Measurements from ENCODE around the gene TACR2. TPM values are rescaled to one million over a fixed set of nuclear protein-coding genes. Genes with fewer than 3 reads are reported as not detected.

Gene TACR2
- total RNA-seq, 1 donor from 2014 or later: 0.13 TPM

GRCh38 chr10:69425041-69425440 is 8.3 kb upstream of the TACR2 start:
- DNase-seq (ENCODE audit: low spot score): no peak
- intact Hi-C loops (cut with DNase I): loop anchor here (5.0 kb wide), 1 partner anchor 212 kb away; no protein-coding TSS in a partner anchor

- intact Hi-C loops (cut with DNase I): no loop called here
- no peak for DNase-seq (ENCODE audit: low spot score)
Measured at GRCh38 chr10:69422676-69423075, 6.0 kb upstream of the TACR2 start.

- intact Hi-C loops (cut with DNase I): no loop called here
- peak; percentile 90 for DNase-seq (ENCODE audit: low spot score)
Measured at GRCh38 chr10:69421611-69422308, 5.0 kb upstream of the TACR2 start.

DNA sequence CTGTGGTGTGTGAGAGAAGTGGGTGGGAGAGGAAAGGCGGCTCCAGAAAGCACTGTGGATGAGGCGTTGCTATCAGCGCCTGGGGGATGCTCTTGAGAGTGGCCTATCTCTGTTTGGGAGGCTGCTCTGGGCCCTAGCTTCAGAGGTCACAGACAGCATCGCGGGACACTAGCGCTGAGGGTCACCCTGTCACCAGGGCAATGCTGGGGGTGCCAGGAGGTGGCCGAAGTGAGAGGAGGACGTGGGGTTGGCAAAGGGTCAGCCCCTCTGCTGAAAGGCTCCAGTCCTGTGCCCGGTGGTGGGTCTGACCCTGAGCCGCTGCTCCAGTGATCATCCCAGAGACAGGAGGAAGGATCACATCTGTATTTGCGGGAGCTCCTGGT is 3.0 kb upstream of the TACR2 start:
- no peak for DNase-seq (ENCODE audit: low spot score)
- intact Hi-C loops (cut with DNase I): no loop called here

- intact Hi-C loops (cut with DNase I): no loop called here
Measured at GRCh38 chr10:69419096-69419743, 2.5 kb upstream of the TACR2 start.

GRCh38 chr10:69418052-69418752 is 1.5 kb upstream of the TACR2 start:
- no peak for DNase-seq (ENCODE audit: low spot score)
- intact Hi-C loops (cut with DNase I): no loop called here

More at GRCh38 chr10:69419096-69419743, 2.5 kb upstream of the TACR2 start:
- no peak for DNase-seq (ENCODE audit: low spot score)

GRCh38 chr10:69417542-69417941 is 824 bp upstream of the TACR2 start:
- intact Hi-C loops (cut with DNase I): no loop called here
- DNase-seq (ENCODE audit: low spot score): no peak

DNA sequence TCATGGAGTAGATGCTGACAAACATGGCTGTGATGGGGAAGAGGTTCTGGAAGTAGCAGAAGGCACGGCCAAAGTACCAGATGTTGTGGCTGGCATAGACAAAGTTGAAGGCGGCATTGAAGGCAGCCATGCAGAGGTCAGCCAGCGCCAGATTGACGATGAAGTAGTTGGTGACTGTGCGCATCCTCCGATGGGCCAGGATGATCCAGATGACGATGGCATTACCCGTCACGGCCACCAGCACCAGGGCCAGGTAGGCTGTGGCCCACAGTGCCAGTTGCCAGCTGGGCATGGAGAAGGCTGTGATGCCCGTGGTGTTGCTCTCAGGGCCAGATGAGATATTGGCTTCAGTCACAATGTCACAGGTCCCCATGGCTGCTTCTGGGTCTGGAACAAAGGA is 767 bp downstream of the TACR2 start:
- intact Hi-C loops (cut with DNase I): no loop called here
- no peak for DNase-seq (ENCODE audit: low spot score)

DNA sequence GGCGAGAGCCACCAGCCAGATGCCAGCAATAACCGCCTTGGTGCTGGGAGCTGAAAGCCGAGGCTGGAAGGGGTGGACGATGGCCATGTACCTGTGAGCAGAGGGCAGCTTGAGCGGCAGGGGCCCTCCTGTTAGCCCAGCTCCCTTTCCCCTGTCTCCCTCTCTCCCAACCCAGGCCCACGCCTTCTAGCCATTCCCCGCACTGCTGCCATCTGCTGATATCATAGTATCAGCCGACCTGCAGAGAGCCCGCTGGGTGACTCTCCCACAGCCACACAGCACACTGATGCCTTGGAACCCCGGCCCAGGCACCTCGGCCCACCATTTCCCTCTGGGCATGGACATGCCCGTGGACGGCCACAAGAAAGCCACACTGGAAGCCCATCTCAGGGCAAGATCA is 1.7 kb downstream of the TACR2 start:
- intact Hi-C loops (cut with DNase I): no loop called here
- no peak for DNase-seq (ENCODE audit: low spot score)

DNA sequence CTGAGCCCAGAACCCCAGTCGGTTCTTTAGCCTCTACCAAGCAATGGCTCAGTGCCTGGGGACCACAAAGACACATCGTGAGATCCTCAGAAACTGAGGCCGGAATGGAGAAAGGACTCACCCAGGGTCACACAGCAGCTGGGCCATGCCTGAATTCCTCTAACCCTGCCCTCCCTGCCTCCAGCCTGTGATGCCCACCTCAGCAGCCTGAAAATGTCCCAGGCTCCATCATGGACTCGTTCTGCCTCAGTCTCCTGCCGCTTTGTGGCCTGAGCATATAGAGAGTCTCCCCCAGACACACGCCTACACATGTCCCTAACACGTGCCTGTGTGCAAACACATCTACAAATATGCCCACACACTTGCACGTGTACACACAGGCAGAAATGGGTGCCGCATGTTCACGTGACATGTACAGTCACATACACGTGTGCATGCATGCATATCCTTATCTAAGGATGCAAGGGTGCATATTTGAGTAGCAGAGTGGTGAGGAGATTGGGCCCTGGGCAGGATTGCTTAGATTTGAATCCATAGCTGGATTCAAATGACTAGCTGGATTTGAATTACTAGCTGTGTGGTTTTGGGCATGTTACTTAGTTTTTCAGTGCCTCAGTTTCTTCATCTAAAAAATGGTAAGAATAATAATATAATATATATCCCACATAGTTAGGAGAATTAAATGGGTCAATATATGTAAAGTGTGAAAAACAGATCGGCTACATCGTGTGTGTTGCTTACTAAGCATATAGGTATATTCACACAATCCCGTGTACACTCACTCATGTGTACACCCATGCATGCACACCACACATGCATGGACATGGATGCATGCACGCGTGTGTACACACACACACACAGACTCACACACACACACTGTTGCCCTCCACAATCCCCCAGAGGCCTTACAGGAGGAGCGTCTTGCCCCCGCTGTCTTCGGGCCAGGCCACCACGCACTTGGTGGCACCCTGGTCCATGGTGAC is 2.4 kb downstream of the TACR2 start:
- DNase-seq (ENCODE audit: low spot score): no peak
- intact Hi-C loops (cut with DNase I): loop anchor here (5.0 kb wide), 1 partner anchor 93 kb away; no protein-coding TSS in a partner anchor

DNA sequence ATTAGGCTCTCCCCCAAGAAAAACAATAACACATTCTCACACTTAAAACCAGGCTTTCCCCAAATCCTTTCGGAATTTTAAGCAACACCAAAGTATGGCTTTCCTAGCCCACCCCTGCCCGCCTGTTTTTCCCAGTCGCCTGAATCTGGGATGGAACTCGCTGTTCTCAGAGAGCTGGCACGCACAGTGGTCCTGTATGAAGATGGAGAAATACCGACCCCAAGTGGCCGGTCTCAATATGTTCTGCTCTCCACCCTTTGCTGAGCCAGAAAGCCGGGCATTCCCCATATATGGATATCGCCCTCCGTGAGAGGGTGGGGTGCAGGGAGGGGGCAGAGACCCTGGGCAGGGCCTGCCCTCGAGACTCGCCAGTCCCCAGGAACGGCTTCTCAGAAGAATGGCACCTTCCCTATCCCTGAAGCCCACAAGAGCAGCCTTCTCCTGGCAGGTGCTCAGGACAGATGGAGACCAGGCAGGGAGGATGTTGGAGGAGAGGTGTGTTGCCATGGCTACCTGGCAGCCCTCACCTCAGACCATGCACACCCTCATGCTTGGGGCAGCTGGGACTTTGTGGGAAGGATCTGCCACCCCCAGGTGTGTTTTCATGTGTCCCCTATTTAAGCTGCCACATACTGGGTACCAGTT is 3.4 kb downstream of the TACR2 start:
- intact Hi-C loops (cut with DNase I): loop anchor here (5.0 kb wide), 1 partner anchor 94 kb away; no protein-coding TSS in a partner anchor
- no peak for DNase-seq (ENCODE audit: low spot score)

- intact Hi-C loops (cut with DNase I): loop anchor here (5.0 kb wide), 1 partner anchor 95 kb away; no protein-coding TSS in a partner anchor
Measured at GRCh38 chr10:69412232-69412790, 4.4 kb downstream of the TACR2 start.

DNA sequence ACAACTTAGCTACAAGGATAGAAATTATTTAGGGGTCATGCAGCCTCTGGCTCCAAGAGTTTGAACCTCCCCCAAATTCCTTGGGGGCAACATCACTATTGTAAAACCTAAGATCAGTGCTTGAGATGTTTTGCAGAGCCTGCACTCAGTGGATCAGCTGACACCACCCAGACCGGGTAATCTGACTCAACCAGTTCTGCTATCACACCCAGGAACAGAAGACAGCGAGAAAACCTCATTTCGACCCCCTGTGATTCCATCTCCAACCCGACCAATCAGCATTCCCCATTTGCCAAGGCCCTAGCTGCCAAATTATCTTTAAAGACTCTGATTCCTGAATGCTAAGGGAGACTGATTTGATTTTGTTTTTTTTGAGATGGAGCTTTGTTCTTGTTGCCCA is 5.2 kb downstream of the TACR2 start:
- intact Hi-C loops (cut with DNase I): loop anchor here (5.0 kb wide), 1 partner anchor 96 kb away; no protein-coding TSS in a partner anchor
- DNase-seq (ENCODE audit: low spot score): no peak

More at GRCh38 chr10:69412232-69412790, 4.4 kb downstream of the TACR2 start:
- DNase-seq (ENCODE audit: low spot score): no peak

DNA sequence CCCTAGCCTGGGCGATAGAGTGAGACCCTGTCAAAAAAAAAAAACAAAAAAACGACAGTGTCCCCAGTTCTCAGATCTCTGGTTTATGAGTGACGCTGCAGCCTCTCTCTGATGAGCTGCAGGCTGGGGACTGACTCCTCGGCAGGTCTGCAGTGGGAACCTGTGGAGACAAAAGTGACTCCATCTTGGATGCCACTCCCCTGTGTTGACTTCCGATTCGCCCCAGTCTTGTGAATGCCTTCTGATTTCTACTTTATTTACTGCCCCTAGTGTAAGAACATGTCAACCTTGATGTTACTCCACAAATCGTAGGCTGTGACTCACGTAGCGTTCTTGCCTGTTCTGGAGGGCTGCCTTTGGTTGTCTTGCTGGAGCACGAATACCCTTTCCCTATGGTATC is 6.2 kb downstream of the TACR2 start:
- intact Hi-C loops (cut with DNase I): loop anchor here (5.0 kb wide), 1 partner anchor 97 kb away; no protein-coding TSS in a partner anchor
- no peak for DNase-seq (ENCODE audit: low spot score)

- no peak for DNase-seq (ENCODE audit: low spot score)
- intact Hi-C loops (cut with DNase I): loop anchor here (5.0 kb wide), 2 partner anchors 93 to 97 kb away; no protein-coding TSS in a partner anchor
Measured at GRCh38 chr10:69409968-69410367, 6.8 kb downstream of the TACR2 start.

- DNase-seq (ENCODE audit: low spot score): no peak
- intact Hi-C loops (cut with DNase I): loop anchor here (5.0 kb wide), 1 partner anchor 92 kb away; no protein-coding TSS in a partner anchor
Measured at GRCh38 chr10:69409176-69409495, 7.6 kb downstream of the TACR2 start.

GRCh38 chr10:69408318-69409175 is 8.2 kb downstream of the TACR2 start:
- peak; percentile 97 for DNase-seq (ENCODE audit: low spot score)
- intact Hi-C loops (cut with DNase I): loop anchor here (5.0 kb wide), 1 partner anchor 91 kb away; no protein-coding TSS in a partner anchor

Data from cardiac septum (tissue), 1 donor.